ENCODE results near the gene RERE.

- TF ChIP-seq TAF1 (IDR thresholded peaks at IDR 0.05; ENCODE audit: low read depth) (no peak), MAX (IDR thresholded peaks at IDR 0.05) (no peak), REST (IDR thresholded peaks at IDR 0.05; ENCODE audit: low read depth) (no peak), TEAD4 (IDR thresholded peaks at IDR 0.05) (no peak), NFIC (IDR thresholded peaks at IDR 0.05) (no peak), EP300 (IDR thresholded peaks at IDR 0.05; ENCODE audit: borderline replicate concordance) (no peak)
Observed at GRCh38 chr1:8536515-8536914, 280.9 kb downstream of the RERE start.

Data from Ishikawa (cell line).